ENCODE measurements around the gene FHOD1.

FHOD1 gene

GRCh38 chr16:67207249-67208091, 39.8 kb downstream of the FHOD1 start:
- no peak for DNase-seq (ENCODE audit: low read depth)

GRCh38 chr16:67206838-67207248, 40.4 kb downstream of the FHOD1 start:
- DNase-seq (ENCODE audit: low read depth) = no peak

GRCh38 chr16:67206129-67206837, 41.0 kb downstream of the FHOD1 start:
- DNase-seq (ENCODE audit: low read depth) = no peak

- DNase-seq (ENCODE audit: low read depth) = no peak
These were observed 43.2 kb downstream of the FHOD1 start for GRCh38 chr16:67204076-67204475.

- no peak for DNase-seq (ENCODE audit: low read depth)
These were observed 44.3 kb downstream of the FHOD1 start for GRCh38 chr16:67202956-67203493.

- no peak for DNase-seq (ENCODE audit: low read depth)
These were observed 44.9 kb downstream of the FHOD1 start for GRCh38 chr16:67202426-67202825.

- no peak for DNase-seq (ENCODE audit: low read depth)
These were observed 45.6 kb downstream of the FHOD1 start for GRCh38 chr16:67201411-67202345.

- DNase-seq (ENCODE audit: low read depth) = no peak
These were observed 46.8 kb downstream of the FHOD1 start for GRCh38 chr16:67200491-67200890.

- DNase-seq (ENCODE audit: low read depth) = no peak
These were observed 47.5 kb downstream of the FHOD1 start for GRCh38 chr16:67199808-67200198.

- DNase-seq (ENCODE audit: low read depth) = no peak
These were observed 48.1 kb downstream of the FHOD1 start, which contains the start of gene ELMO3 for GRCh38 chr16:67199011-67199807. Gene ELMO3, plus strand, starts transcription at chr16:67199131. Its CDS starts 196 bp downstream, at chr16:67199327.

- no peak for DNase-seq (ENCODE audit: low read depth)
These were observed 49.0 kb downstream of the FHOD1 start for GRCh38 chr16:67198238-67198734.

- no peak for DNase-seq (ENCODE audit: low read depth)
These were observed 49.6 kb downstream of the FHOD1 start for GRCh38 chr16:67197704-67198103.

- DNase-seq (ENCODE audit: low read depth) = no peak
These were observed 50.4 kb downstream of the FHOD1 start for GRCh38 chr16:67196881-67197280.

GRCh38 chr16:67195676-67196075, 51.6 kb downstream of the FHOD1 start:
- DNase-seq (ENCODE audit: low read depth) = no peak

GRCh38 chr16:67194260-67194659, 53.0 kb downstream of the FHOD1 start:
- no peak for DNase-seq (ENCODE audit: low read depth)

- DNase-seq (ENCODE audit: low read depth) = no peak
These were observed 53.7 kb downstream of the FHOD1 start for GRCh38 chr16:67193536-67193935.

- DNase-seq (ENCODE audit: low read depth) = no peak
These were observed 54.4 kb downstream of the FHOD1 start for GRCh38 chr16:67192781-67193361.

GRCh38 chr16:67191995-67192681, 55.1 kb downstream of the FHOD1 start, which contains the start of gene E2F4:
Gene E2F4, plus strand, starts transcription at chr16:67192155. Its CDS starts 73 bp downstream, at chr16:67192228.
- peak; percentile 73 for DNase-seq (ENCODE audit: low read depth)

- DNase-seq (ENCODE audit: low read depth) = no peak
These were observed 55.8 kb downstream of the FHOD1 start for GRCh38 chr16:67191411-67191994.
